GM12878 (cell line): ENCODE measurements around the gene CTRB2. TPM values are rescaled to one million over a fixed set of nuclear protein-coding genes. Genes with fewer than 3 reads are reported as not detected.
"Not testable (repeated sequence)": the region's sequence is repeated elsewhere in the genome, so short reads cannot be mapped to it uniquely, and the experiment has no call there.

Experiments used
- ATAC-seq: fragments of 200-7000 bp; cut with Tn5 transposase; 3 replicates; pipeline ENCODE4 v1.9.1; 2020; ENCODE audit warnings: mild to moderate bottlenecking, moderate library complexity
- BruUV-seq: library from RNA; stranded (reverse); fragments of 400-500 nt; replicated peaks from 2 replicates; lab custom pipeline; 2021; lab: Mats Ljungman, UMichigan
- CTCF ChIA-PET: fragments of 300-600 bp; sonication (Branson Sonifier 250); formaldehyde crosslinking; extraction: SDS; loops from one replicate; lab custom pipeline; 2021; ENCODE audit warnings: inconsistent platforms; lab: Yijun Ruan, JAX
- POLR2A ChIA-PET: fragments of 350-600 bp; formaldehyde crosslinking; extraction: SDS; loops from one replicate; lab custom pipeline; 2021; ENCODE audit warnings: inconsistent platforms; lab: Charles Lee
- RAD21 ChIA-PET: fragments of 300-600 bp; sonication (Branson Sonifier 250); formaldehyde crosslinking; loops from one replicate; lab custom pipeline; 2023; ENCODE audit warnings: antibody characterized with exemption; ENCODE audit not compliant: unreplicated experiment; lab: Charles Lee
- SMC1A ChIA-PET: fragments of 300-600 bp; sonication (Branson Sonifier 250); formaldehyde crosslinking; loops from one replicate; lab custom pipeline; 2023; ENCODE audit not compliant: unreplicated experiment, uncharacterized antibody; lab: Charles Lee
- DNase-seq: peaks from one replicate; pipeline ENCODE4 v3.0.0-alpha.2; 2011; ENCODE audit warnings: low read depth, low spot score
- FAIRE-seq: peaks from 3 replicates; lab custom pipeline; 2011; peaks lifted over from hg19 to GRCh38; lab: Jason Lieb, UNC
- H2AFZ ChIP-seq: 2 replicates; pipeline ENCODE4 v1.6.0; 2011; ENCODE audit warnings: low read depth, low read length, control low read depth; ENCODE audit not compliant: control insufficient read depth
- H3K27ac ChIP-seq: 2 replicates; pipeline ENCODE4 v1.5.1; 2011; ENCODE audit warnings: control low read depth; ENCODE audit not compliant: control insufficient read depth, insufficient read depth
- H3K27me3 ChIP-seq, 2 experiments: replicated peaks in 1 of 2; 2 replicates each; pipeline versions ENCODE4 v1.6.0 to v1.6.1; 2011; ENCODE audit warnings: low read length in 1 of 2; ENCODE audit not compliant: control insufficient read depth in 2 of 2, insufficient read depth in 2 of 2
- H3K36me3 ChIP-seq, 2 experiments: 2 replicates each; pipeline ENCODE4 v1.5.1; 2011; ENCODE audit warnings: low read length in 1 of 2; ENCODE audit not compliant: control insufficient read depth in 2 of 2, insufficient read depth in 2 of 2
- H3K4me1 ChIP-seq: 2 replicates; pipeline ENCODE4 v1.6.1; 2011; ENCODE audit warnings: mild to moderate bottlenecking, low read length, moderate library complexity, mixed read lengths; ENCODE audit not compliant: control insufficient read depth, insufficient read depth
- H3K4me2 ChIP-seq: 2 replicates; pipeline ENCODE4 v1.6.0; 2011; ENCODE audit warnings: control low read depth; ENCODE audit not compliant: control insufficient read depth, insufficient read depth
- H3K4me3 ChIP-seq: fragments of 200-600 bp; sonication (generic); 2 replicates; pipeline ENCODE4 v1.5.1; 2016
- H3K79me2 ChIP-seq: 2 replicates; pipeline ENCODE4 v1.6.0; 2011; ENCODE audit warnings: low read length; ENCODE audit not compliant: control insufficient read depth, insufficient read depth
- H3K9ac ChIP-seq: 2 replicates; pipeline ENCODE4 v1.8.0; 2011; ENCODE audit warnings: low read length, control low read depth, mixed read lengths; ENCODE audit not compliant: control insufficient read depth, insufficient read depth
- H3K9me3 ChIP-seq: replicated peaks from 3 replicates; pipeline ENCODE4 v1.5.1; 2011; ENCODE audit warnings: mild to moderate bottlenecking, low read length; ENCODE audit not compliant: control insufficient read depth, insufficient read depth
- H4K20me1 ChIP-seq: 2 replicates; pipeline ENCODE4 v1.6.0; 2011; ENCODE audit not compliant: control insufficient read depth, insufficient read depth
- HDAC6 ChIP-seq: fragments of 200-600 bp; sonication (generic); IDR thresholded peaks from one replicate; pipeline ENCODE4 v1.8.0; 2017; ENCODE audit warnings: antibody characterized with exemption; ENCODE audit not compliant: unreplicated experiment
- NBN ChIP-seq: fragments of 450-650 bp; IDR thresholded peaks from 2 replicates; pipeline ENCODE4 v1.6.1; 2016
- RBBP5 ChIP-seq: fragments of 200-600 bp; sonication (generic); conservative IDR thresholded peaks from 2 replicates; pipeline ENCODE4 v1.6.1; 2016
- RELA ChIP-seq: fragments of 450-650 bp; IDR thresholded peaks from 2 replicates; pipeline ENCODE4 v1.8.0; 2014; ENCODE audit warnings: borderline replicate concordance; ENCODE audit not compliant: partially characterized antibody
- SMAD5 ChIP-seq: IDR thresholded peaks from 2 replicates; pipeline ENCODE4 v1.6.1; 2016; ENCODE audit warnings: antibody characterized with exemption, low read depth
- ZNF207 ChIP-seq: fragments of 450-650 bp; IDR thresholded peaks from 2 replicates; pipeline ENCODE4 v1.6.1; 2014; ENCODE audit warnings: antibody characterized with exemption, mild to moderate bottlenecking, borderline replicate concordance
- ZSCAN29 ChIP-seq: fragments of 450-650 bp; IDR thresholded peaks from 2 replicates; pipeline ENCODE4 v1.6.1; 2017; ENCODE audit warnings: mild to moderate bottlenecking, moderate library complexity
- WGBS: methylation state at CpG from one replicate; pipeline ENCODE4 v1.1.6; 2016; ENCODE audit warnings: low lambda C conversion rate; ENCODE audit not compliant: insufficient replicate concordance, insufficient coverage; ENCODE audit errors: missing lambda C conversion rate; 5-methylcytosine and 5-hydroxymethylcytosine counted together
- in situ Hi-C: fragments of 300-500 bp; cut with MboI; formaldehyde crosslinking; loops from 9 replicates; pipeline ENCODE4 v1.14.3; 2018; ENCODE audit warnings: mixed read lengths
- intact Hi-C: fragments of 100-400 bp; cut with micrococcal nuclease; formaldehyde crosslinking; loops from one replicate; pipeline ENCODE4 v1.14.2; 2022; ENCODE audit not compliant: unreplicated experiment
- polyA plus RNA-seq, 11 experiments: library from polyadenylated mRNA; depleted of rRNA in 4 of 11; unstranded in 6 of 11; stranded (reverse) in 5 of 11; fragments of >200 nt; fragmentation: Nextera tagmentation in 4 of 11; fragmentation: Illumina TruSeq in 1 of 11; extraction: Ambion mirVana in 4 of 11; extraction: Trizol in 1 of 11; gene quantifications; 1 replicate in 1 of 11; 2 replicates in 10 of 11; pipeline versions ENCODE4 v1.2.1 to v1.2.3, GENCODE V29; 2011 to 2016; ENCODE audit warnings: inconsistent platforms in 2 of 11, missing spikeins in 2 of 11, low read depth in 1 of 11
- total RNA-seq, 4 experiments: library from RNA; depleted of rRNA in 3 of 4; stranded (reverse); fragments of >200 nt in 3 of 4; fragmentation: Illumina TruSeq in 1 of 4; extraction: Trizol in 1 of 4; gene quantifications; 2 replicates each; pipeline versions ENCODE4 v1.2.1 to v1.2.3, GENCODE V29; 2013 to 2021
- TF ChIP-seq, protein P1 (sequence below): fragments of 450-650 bp; IDR thresholded peaks from 2 replicates; pipeline ENCODE4 v1.6.1; 2016; ENCODE audit warnings: mild to moderate bottlenecking

Gene CTRB2
- total and polyA plus RNA-seq, 10 of the 15 experiments (the other 5 are each of a cell fraction or from before 2014, with no cell fraction given), result 9.4 TPM; not detected in 9

DNA sequence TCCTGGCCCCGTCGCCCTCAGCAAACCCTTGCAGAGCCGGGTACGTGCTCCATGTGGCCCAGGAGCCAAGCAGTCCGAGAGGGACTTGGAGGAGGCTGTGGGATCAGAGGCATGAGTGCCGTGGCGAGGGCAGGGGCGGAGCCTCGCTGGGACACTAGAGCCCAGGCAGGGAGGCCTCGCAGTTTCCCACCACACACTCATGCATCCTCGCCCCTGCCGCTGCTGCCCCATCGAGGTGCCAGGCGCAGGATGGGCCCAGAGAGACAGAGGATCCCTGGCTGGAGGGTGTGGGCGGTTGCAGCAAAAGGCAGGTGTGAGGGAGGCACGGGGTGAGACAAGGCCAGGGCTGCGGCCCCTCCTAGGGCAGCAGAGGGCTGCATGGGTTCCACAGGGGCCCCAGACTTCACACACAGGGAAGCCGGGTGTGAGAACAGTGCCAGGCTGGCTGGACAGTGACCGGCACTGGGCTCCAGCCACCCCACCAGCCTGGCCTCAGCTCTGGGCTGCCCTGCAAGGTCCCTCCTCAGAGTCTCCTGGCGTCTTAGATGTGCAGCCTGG lies 36.8 kb upstream of the CTRB2 start (continued):
- TF ChIP-seq, protein P1, sequence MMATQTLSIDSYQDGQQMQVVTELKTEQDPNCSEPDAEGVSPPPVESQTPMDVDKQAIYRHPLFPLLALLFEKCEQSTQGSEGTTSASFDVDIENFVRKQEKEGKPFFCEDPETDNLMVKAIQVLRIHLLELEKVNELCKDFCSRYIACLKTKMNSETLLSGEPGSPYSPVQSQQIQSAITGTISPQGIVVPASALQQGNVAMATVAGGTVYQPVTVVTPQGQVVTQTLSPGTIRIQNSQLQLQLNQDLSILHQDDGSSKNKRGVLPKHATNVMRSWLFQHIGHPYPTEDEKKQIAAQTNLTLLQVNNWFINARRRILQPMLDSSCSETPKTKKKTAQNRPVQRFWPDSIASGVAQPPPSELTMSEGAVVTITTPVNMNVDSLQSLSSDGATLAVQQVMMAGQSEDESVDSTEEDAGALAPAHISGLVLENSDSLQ, result no peak
- TF ChIP-seq ZNF207 (no peak), HDAC6 (no peak), ZSCAN29 (no peak), RELA (no peak), RBBP5 (no peak), SMAD5 (no peak), NBN (no peak)

DNA sequence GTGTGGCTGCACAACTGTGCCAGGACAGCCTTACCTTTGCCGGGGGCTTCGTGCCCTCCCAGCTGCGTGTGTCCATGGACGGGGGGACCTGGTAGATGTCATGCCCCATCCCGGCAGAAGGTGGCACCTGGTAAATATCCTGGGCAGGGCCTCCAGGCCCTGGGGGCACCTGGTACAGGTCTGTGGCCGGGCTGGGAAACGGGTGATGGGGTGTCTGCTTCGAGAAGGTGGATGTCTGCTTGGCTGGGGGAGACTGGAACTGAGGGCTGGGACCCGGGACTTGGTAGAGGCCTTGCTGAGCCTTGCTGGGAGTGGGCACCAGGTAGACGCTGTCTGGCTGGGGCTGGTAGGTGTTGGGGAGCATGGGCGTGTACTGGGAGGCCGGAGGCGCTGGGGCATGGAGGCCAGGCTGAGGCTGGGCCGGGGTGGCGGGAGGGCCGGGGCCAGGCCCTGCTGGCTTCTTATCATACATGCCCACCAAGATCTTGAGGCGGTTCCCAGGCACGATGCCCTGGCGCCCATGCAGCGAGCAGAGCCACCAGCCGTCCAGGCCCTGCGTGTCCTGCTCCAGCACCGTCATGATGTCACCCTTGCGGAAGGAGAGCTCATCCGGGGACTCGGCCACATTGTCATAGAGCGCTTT lies 35.6 kb upstream of the CTRB2 start:
- POLR2A ChIA-PET, H3K27me3 ChIP-seq, H3K36me3 ChIP-seq, H2AFZ ChIP-seq, H3K4me3 ChIP-seq, DNase-seq, H3K4me2 ChIP-seq, H3K9me3 ChIP-seq, RAD21 ChIA-PET, H4K20me1 ChIP-seq, in situ Hi-C loops, H3K27ac ChIP-seq, FAIRE-seq, H3K79me2 ChIP-seq, intact Hi-C loops, H3K9ac ChIP-seq, SMC1A ChIA-PET, ATAC-seq, BruUV-seq: not testable (repeated sequence)
- CTCF ChIA-PET, result interaction anchor here (1.2 kb wide), 1 partner anchor 143 kb away, joined by 4 read pairs; no protein-coding TSS in a partner anchor
- H3K4me1 ChIP-seq, result peaks cover 19% of the 10 kb centered on the region
- WGBS, result 92% methylated on average over 26 of the region's 27 CpGs
